GM10248 (cell line): ENCODE results near the gene ADAD2.
"Not testable (repeated sequence)": the region's sequence is repeated elsewhere in the genome, so short reads cannot be mapped to it uniquely, and the experiment has no call there.

ENCODE experiments used
- CTCF ChIA-PET: fragments of 300-600 bp; sonication (Branson Sonifier 250); formaldehyde crosslinking; extraction: SDS; loops from one replicate; lab custom pipeline; 2021; ENCODE audit warnings: antibody characterized with exemption; lab: Yijun Ruan, JAX
- POLR2A ChIA-PET: fragments of 350-650 bp; sonication (Branson Sonifier 250); formaldehyde crosslinking; extraction: SDS; loops from one replicate; lab custom pipeline; 2020; ENCODE audit warnings: antibody characterized with exemption; lab: Yijun Ruan, JAX
- DNase-seq: peaks from one replicate; pipeline ENCODE4 v3.0.0; 2012; ENCODE audit errors: extremely low spot score
- CTCF ChIP-seq: IDR thresholded peaks from 2 replicates; pipeline ENCODE4 v1.5.1; 2012; ENCODE audit warnings: mild to moderate bottlenecking, low read depth; ENCODE audit errors: extremely low read depth, missing control alignments, control extremely low read depth

ADAD2 gene

GRCh38 chr16:84196727-84197394 is 5.9 kb downstream of the ADAD2 start:
- CTCF ChIA-PET: interaction anchor here (2.2 kb wide), 1 partner anchor 10 kb away, joined by 8 read pairs; the partner anchor contains the start of gene TAF1C
- no peak for TF ChIP-seq CTCF

GRCh38 chr16:84197466-84198128 is 6.6 kb downstream of the ADAD2 start:
- ChIA-PET POLR2A (no interaction called here), CTCF (interaction anchor here (1.3 kb wide), 1 partner anchor 11 kb away, joined by 4 read pairs; the partner anchor contains the start of gene TAF1C)
- no peak for DNase-seq
- no peak for TF ChIP-seq CTCF

More at GRCh38 chr16:84196727-84197394, 5.9 kb downstream of the ADAD2 start:
- DNase-seq: no peak
- POLR2A ChIA-PET: no interaction called here

- CTCF ChIA-PET: interaction anchor here (1.3 kb wide), 1 partner anchor 11 kb away, joined by 4 read pairs; the partner anchor contains the start of gene TAF1C
Measured at GRCh38 chr16:84198401-84198800, 7.4 kb downstream of the ADAD2 start.

GRCh38 chr16:84199097-84199496 is 8.1 kb downstream of the ADAD2 start:
- no peak for TF ChIP-seq CTCF
- DNase-seq: no peak
- POLR2A ChIA-PET: no interaction called here
- CTCF ChIA-PET: interaction anchor here (1.3 to 2.4 kb wide), 2 partner anchors 10 to 12 kb away, joined by 3 to 10 read pairs; partner anchors contain the start of gene TAF1C

More at GRCh38 chr16:84198401-84198800, 7.4 kb downstream of the ADAD2 start:
- POLR2A ChIA-PET: no interaction called here
- no peak for DNase-seq
- no peak for TF ChIP-seq CTCF

- TF ChIP-seq CTCF: no peak
- CTCF ChIA-PET: interaction anchor here (1.3 to 2.4 kb wide), 2 partner anchors 11 to 13 kb away, joined by 3 to 10 read pairs; partner anchors contain the start of gene TAF1C
- DNase-seq: no peak
- POLR2A ChIA-PET: no interaction called here
Measured at GRCh38 chr16:84199861-84200260, 8.9 kb downstream of the ADAD2 start.

GRCh38 chr16:84204551-84204950 is 13.6 kb downstream of the ADAD2 start:
- CTCF ChIA-PET: interaction anchor here (2.1 kb wide), 1 partner anchor 17 kb away, joined by 8 read pairs; the partner anchor contains the start of gene TAF1C
- DNase-seq, POLR2A ChIA-PET: not testable (repeated sequence)

GRCh38 chr16:84205123-84205522 is 14.2 kb downstream of the ADAD2 start:
- CTCF ChIA-PET, DNase-seq, POLR2A ChIA-PET: not testable (repeated sequence)
